ENCODE data around the gene LYPD6B. TPM values are rescaled to one million over a fixed set of nuclear protein-coding genes. Genes with fewer than 3 reads are reported as not detected.

LYPD6B gene
- total RNA-seq, 1 experiment from 2014 or later, result 2.0 TPM

- Histone ChIP-seq H3K9me3 (ENCODE audit: control insufficient read depth, low read depth, low read length) (no peaks in the 10 kb centered on the region), H3K9ac (ENCODE audit: extremely low read depth, insufficient read length, low read length) (no peak overlapping the region), H2BK5ac (ENCODE audit: insufficient read length, low read length) (no peak overlapping the region), H3K14ac (ENCODE audit: insufficient read depth, low read length) (no peak overlapping the region), H3K79me1 (ENCODE audit: insufficient read depth, low read depth, low read length, poor library complexity, severe bottlenecking) (no peaks in the 10 kb centered on the region), H3K56ac (ENCODE audit: insufficient read length, low read depth, low read length) (no peak overlapping the region), H3K79me2 (ENCODE audit: insufficient read depth, low read length) (no peaks in the 10 kb centered on the region), H3K27me3 (ENCODE audit: insufficient read depth, low read length) (no peaks in the 10 kb centered on the region), H2BK12ac (ENCODE audit: insufficient read length, low read depth, low read length) (no peak overlapping the region), H3K23ac (ENCODE audit: insufficient read length, low read depth, low read length) (no peak overlapping the region), H2AK5ac (ENCODE audit: insufficient read length, low read length) (no peak overlapping the region), H2BK15ac (ENCODE audit: low read depth, low read length) (no peak overlapping the region), H3K4me1 (ENCODE audit: insufficient read depth, low read length) (peaks cover 9% of the 10 kb centered on the region), H3K18ac (ENCODE audit: insufficient read length, low read depth, low read length) (no peak overlapping the region), H2BK120ac (ENCODE audit: low read depth, low read length, poor library complexity, severe bottlenecking) (no peak overlapping the region), H4K8ac (replicated peaks; ENCODE audit: insufficient read length, low read depth, low read length) (no peak overlapping the region), H3K4ac (ENCODE audit: low read depth, low read length) (no peak overlapping the region), H2AFZ (ENCODE audit: low read length) (no peak overlapping the region), H3T11ph (ENCODE audit: low read length) (no peak overlapping the region), H3K27ac (ENCODE audit: insufficient read length, low read depth, low read length) (no peak overlapping the region), H4K20me1 (ENCODE audit: control insufficient read depth, insufficient read depth, insufficient read length) (no peaks in the 10 kb centered on the region), H3K23me2 (ENCODE audit: insufficient read length, low read depth, low read length, poor library complexity, severe bottlenecking) (no peaks in the 10 kb centered on the region), H3K4me2 (ENCODE audit: insufficient read depth, insufficient read length, low read length) (no peak overlapping the region), H4K5ac (ENCODE audit: insufficient read length, low read depth, low read length) (no peak overlapping the region), H2BK20ac (ENCODE audit: low read depth, low read length, poor library complexity, severe bottlenecking) (no peak overlapping the region), H4K91ac (ENCODE audit: insufficient read length, low read depth, low read length) (no peak overlapping the region)
- no CpG with 5 or more reads among the region's 4 CpGs for WGBS (ENCODE audit: extremely low coverage, insufficient read length, low lambda C conversion rate)
- peaks cover 8% of the 10 kb centered on the region for H3K27me3 Mint-ChIP-seq (ENCODE audit: low read depth)
- no peak overlapping the region for H3K27ac Mint-ChIP-seq
- H3K4me3 Mint-ChIP-seq, result no peak overlapping the region
- no peak for TF ChIP-seq CTCF (conservative IDR thresholded peaks at IDR 0.05)
- H3K36me3 Mint-ChIP-seq (ENCODE audit: insufficient read depth in 1 of 3, low read depth in 3 of 3), result no peaks in the 10 kb centered on the region
- no peak for DNase-seq
- no peaks in the 10 kb centered on the region for H3K9me3 Mint-ChIP-seq
- H3K4me1 Mint-ChIP-seq, result peaks cover 44 to 51% of the 10 kb centered on the region in 2 experiments
These were observed 7.1 kb upstream of the LYPD6B start for GRCh38 chr2:149031396-149031795.

All from H9 (cell line).